ENCODE measurements around the gene CACYBP.

- TF ChIP-seq TAF1 (CRISPR knock-in tag; IDR thresholded peaks at IDR 0.05), result no peak
- no peak for TF ChIP-seq RELA (CRISPR knock-in tag; IDR thresholded peaks at IDR 0.05)
- no peak for TF ChIP-seq TRIM24 (CRISPR knock-in tag; IDR thresholded peaks at IDR 0.05)
- no peak for TF ChIP-seq EP300 (IDR thresholded peaks at IDR 0.05; ENCODE audit: low read depth in 2 of 2, low read length in 2 of 2)
- TF ChIP-seq EP300 (CRISPR knock-in tag; IDR thresholded peaks at IDR 0.05; ENCODE audit: borderline replicate concordance), result no peak
These were observed 9.3 kb upstream of the CACYBP start for GRCh38 chr1:174990382-174990999.

Measured in HepG2 (cell line).